Thyroid gland (tissue), 4 donors: Measurements from ENCODE around the gene STK32B. TPM values are rescaled to one million over a fixed set of nuclear protein-coding genes. Genes with fewer than 3 reads are reported as not detected.

Source experiments
- DNase-seq, 2 donors: peaks; one replicate each; pipeline ENCODE4 v3.0.0-alpha.2; 2019
- H3K27ac ChIP-seq, 3 donors: fragments of 200-600 bp; sonication (generic); 1 replicate in 2 of 3; 2 replicates in 1 of 3; pipeline ENCODE4 v1.5.1; 2016 to 2019; ENCODE audit warnings: mild to moderate bottlenecking in 1 of 3, moderate library complexity in 1 of 3
- H3K27me3 ChIP-seq: fragments of 200-600 bp; sonication (generic); one replicate; pipeline ENCODE4 v1.5.1; 2019
- H3K36me3 ChIP-seq, 2 donors: fragments of 200-600 bp; sonication (generic); one replicate each; pipeline ENCODE4 v1.5.1; 2016 to 2019
- H3K4me1 ChIP-seq, 2 donors: fragments of 200-600 bp; sonication (generic); one replicate each; pipeline ENCODE4 v1.5.1; 2017 to 2019
- H3K4me3 ChIP-seq, 3 donors: fragments of 200-600 bp; sonication (generic); replicated peaks in 1 of 3; 1 replicate in 2 of 3; 2 replicates in 1 of 3; pipeline ENCODE4 v1.5.1; 2016; ENCODE audit warnings: mild to moderate bottlenecking in 1 of 3
- H3K9me3 ChIP-seq: fragments of 200-600 bp; sonication (generic); one replicate; pipeline ENCODE4 v1.5.1; 2017
- CTCF ChIP-seq, 6 experiments: fragments of 200-600 bp in 3 of 6; fragments of 450-650 bp in 3 of 6; sonication (generic) in 3 of 6; IDR thresholded peaks; one replicate each; pipeline ENCODE4 v1.5.1; 2016 to 2019; ENCODE audit warnings: antibody characterized with exemption in 6 of 6, mild to moderate bottlenecking in 2 of 6, inconsistent platforms in 1 of 6, moderate library complexity in 1 of 6
- POLR2A ChIP-seq, 2 donors: fragments of 450-650 bp; IDR thresholded peaks; one replicate each; pipeline ENCODE4 v1.6.1; 2017; ENCODE audit warnings: antibody characterized with exemption in 2 of 2, mild to moderate bottlenecking in 2 of 2, moderate library complexity in 1 of 2
- WGBS, 2 donors: methylation state at CpG; one replicate each; pipeline ENCODE4 v1.1.5; 2017; 5-methylcytosine and 5-hydroxymethylcytosine counted together
- intact Hi-C: fragments of 100-400 bp; cut with DNase I; formaldehyde crosslinking; loops from one replicate; pipeline ENCODE4 v1.15.1; 2023
- total RNA-seq, 4 donors: library from RNA; depleted of rRNA; stranded (reverse); fragments of >200 nt; gene quantifications; one replicate each; pipeline ENCODE4 v1.2.3, GENCODE V29; 2016

Gene STK32B
- total RNA-seq, 4 donors from 2014 or later = 1.9 to 14.8 (median 4.4) TPM

GRCh38 chr4:5421416-5421815 lies 370.1 kb downstream of the STK32B start:
- H3K4me3 ChIP-seq = no peak overlapping the region
- no peaks in the 10 kb centered on the region for H3K36me3 ChIP-seq
- no peak for TF ChIP-seq POLR2A (IDR thresholded peaks at IDR 0.05)
- TF ChIP-seq CTCF (IDR thresholded peaks at IDR 0.05) = no peak
- 65 to 69% methylated on average over 3 of the region's 3 CpGs for WGBS, 2 donors
- no peaks in the 10 kb centered on the region for H3K27me3 ChIP-seq
- no peaks in the 10 kb centered on the region for H3K9me3 ChIP-seq
- no peak overlapping the region for H3K27ac ChIP-seq
- intact Hi-C loops = no loop called here
- DNase-seq = no peak
- no peaks in the 10 kb centered on the region for H3K4me1 ChIP-seq

- H3K9me3 ChIP-seq = no peaks in the 10 kb centered on the region
- intact Hi-C loops = no loop called here
- no peak overlapping the region for H3K4me3 ChIP-seq
- no peaks in the 10 kb centered on the region for H3K36me3 ChIP-seq
- 69 to 82% methylated on average over 2 of the region's 2 CpGs for WGBS, 2 donors
- no peaks in the 10 kb centered on the region for H3K4me1 ChIP-seq
- H3K27me3 ChIP-seq = no peaks in the 10 kb centered on the region
- no peak overlapping the region for H3K27ac ChIP-seq
- TF ChIP-seq CTCF (IDR thresholded peaks at IDR 0.05) = no peak
- TF ChIP-seq POLR2A (IDR thresholded peaks at IDR 0.05) = no peak
- no peak for DNase-seq
Observed at GRCh38 chr4:5422195-5422594, 370.9 kb downstream of the STK32B start.

DNA sequence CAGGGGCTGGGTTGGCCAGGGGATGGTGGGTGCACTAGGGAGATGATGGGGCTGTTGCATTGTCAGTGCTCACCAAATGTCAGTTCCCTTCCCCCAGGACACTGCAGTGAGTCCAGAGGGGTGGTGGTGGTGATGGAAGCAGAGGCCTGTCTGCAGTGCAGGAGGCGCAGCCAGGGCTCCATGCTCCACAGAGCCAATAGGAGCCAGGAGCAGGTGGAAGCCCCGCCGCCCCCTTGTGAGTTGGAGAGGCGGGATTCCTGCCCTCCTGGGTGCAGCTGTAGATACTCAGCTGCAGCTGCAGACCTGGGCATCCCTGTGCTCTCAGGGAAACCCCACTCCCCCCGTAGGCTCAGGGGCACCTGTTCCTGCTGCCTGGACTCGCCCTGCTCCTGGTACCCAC lies 372.4 kb downstream of the STK32B start:
- intact Hi-C loops = no loop called here
- H3K4me3 ChIP-seq = no peak overlapping the region
- no peak for DNase-seq
- H3K9me3 ChIP-seq = no peaks in the 10 kb centered on the region
- H3K4me1 ChIP-seq = no peaks in the 10 kb centered on the region
- H3K36me3 ChIP-seq = no peaks in the 10 kb centered on the region
- WGBS, 2 donors = 74% methylated on average over 6 of the region's 6 CpGs; no CpG with 5 or more reads in 1 of the 2 donors
- no peak overlapping the region for H3K27ac ChIP-seq
- no peaks in the 10 kb centered on the region for H3K27me3 ChIP-seq
- TF ChIP-seq POLR2A (IDR thresholded peaks at IDR 0.05) (no peak), CTCF (IDR thresholded peaks at IDR 0.05) (no peak)

DNA sequence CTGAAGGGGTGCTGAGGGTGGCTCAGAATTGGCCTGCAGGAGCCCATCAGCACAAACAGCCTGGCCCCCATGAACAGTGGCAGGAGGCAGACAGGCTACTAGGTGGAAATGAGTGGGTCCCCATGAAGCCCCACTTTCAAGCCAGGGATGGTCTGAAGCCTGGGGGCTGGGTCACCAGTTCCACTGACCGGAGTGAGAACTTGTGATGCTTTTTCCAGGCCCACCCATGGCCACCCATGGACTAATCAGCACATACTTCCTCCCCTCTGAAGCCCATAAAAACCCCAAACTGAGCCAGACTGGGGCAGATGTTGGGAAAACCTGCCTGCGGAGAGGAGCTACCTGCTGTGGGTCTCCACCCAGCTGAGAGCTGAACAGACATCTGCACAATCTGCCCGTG lies 372.9 kb downstream of the STK32B start:
- no peaks in the 10 kb centered on the region for H3K4me1 ChIP-seq
- DNase-seq = no peak
- H3K4me3 ChIP-seq = no peak overlapping the region
- H3K9me3 ChIP-seq = no peaks in the 10 kb centered on the region
- 81 to 86% methylated on average over 3 of the region's 3 CpGs for WGBS, 2 donors
- H3K27me3 ChIP-seq = no peaks in the 10 kb centered on the region
- intact Hi-C loops = no loop called here
- no peaks in the 10 kb centered on the region for H3K36me3 ChIP-seq
- no peak for TF ChIP-seq CTCF (IDR thresholded peaks at IDR 0.05)
- no peak for TF ChIP-seq POLR2A (IDR thresholded peaks at IDR 0.05)
- H3K27ac ChIP-seq = no peak overlapping the region

- Histone ChIP-seq H3K27ac (no peak overlapping the region), H3K27me3 (no peaks in the 10 kb centered on the region), H3K36me3 (no peaks in the 10 kb centered on the region), H3K4me3 (no peak overlapping the region), H3K9me3 (no peaks in the 10 kb centered on the region), H3K4me1 (no peaks in the 10 kb centered on the region)
- 95% methylated on average over 7 of the region's 8 CpGs; no CpG with 5 or more reads in 1 of the 2 donors for WGBS, 2 donors
- intact Hi-C loops = no loop called here
- no peak for DNase-seq
- TF ChIP-seq CTCF (IDR thresholded peaks at IDR 0.05) (no peak), POLR2A (IDR thresholded peaks at IDR 0.05) (no peak)
Observed at GRCh38 chr4:5424901-5425300, 373.6 kb downstream of the STK32B start.
